ENCODE data around the gene GLYR1. TPM values are rescaled to one million over a fixed set of nuclear protein-coding genes. Genes with fewer than 3 reads are reported as not detected.

The GLYR1 gene
- total RNA-seq, 4 donors from 2014 or later: 38.8 to 64.7 (median 41.5) TPM

- no peak for TF ChIP-seq CTCF (IDR thresholded peaks at IDR 0.05; ENCODE audit: low read depth)
Measured at GRCh38 chr16:4840984-4841383, 6.1 kb downstream of the GLYR1 start.

DNA sequence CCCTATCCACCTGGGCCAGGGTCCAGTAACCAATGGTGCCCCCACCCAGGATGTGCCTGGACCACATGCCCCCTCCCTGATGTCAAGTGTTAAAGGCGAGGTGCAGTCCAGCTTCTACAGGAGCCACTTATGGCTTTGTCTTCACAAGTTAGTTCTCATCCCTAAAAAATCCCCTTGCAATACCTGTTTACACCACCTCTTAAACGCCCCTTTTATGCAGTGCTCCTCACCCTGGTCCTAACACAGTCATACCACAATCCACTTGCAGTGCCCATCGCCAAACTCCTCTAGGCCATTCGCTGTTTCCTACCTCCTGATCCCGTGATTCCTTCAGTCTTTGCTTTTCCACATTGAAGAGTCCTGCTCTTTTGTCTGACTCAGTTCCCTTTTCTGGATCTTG lies 7.1 kb downstream of the GLYR1 start:
- TF ChIP-seq CTCF (IDR thresholded peaks at IDR 0.05; ENCODE audit: low read depth): no peak

GRCh38 chr16:4837733-4838501 lies 9.2 kb downstream of the GLYR1 start:
- TF ChIP-seq CTCF (IDR thresholded peaks at IDR 0.05; ENCODE audit: low read depth): no peak

GRCh38 chr16:4836727-4837126 lies 10.4 kb downstream of the GLYR1 start:
- TF ChIP-seq CTCF (IDR thresholded peaks at IDR 0.05; ENCODE audit: low read depth): no peak

DNA sequence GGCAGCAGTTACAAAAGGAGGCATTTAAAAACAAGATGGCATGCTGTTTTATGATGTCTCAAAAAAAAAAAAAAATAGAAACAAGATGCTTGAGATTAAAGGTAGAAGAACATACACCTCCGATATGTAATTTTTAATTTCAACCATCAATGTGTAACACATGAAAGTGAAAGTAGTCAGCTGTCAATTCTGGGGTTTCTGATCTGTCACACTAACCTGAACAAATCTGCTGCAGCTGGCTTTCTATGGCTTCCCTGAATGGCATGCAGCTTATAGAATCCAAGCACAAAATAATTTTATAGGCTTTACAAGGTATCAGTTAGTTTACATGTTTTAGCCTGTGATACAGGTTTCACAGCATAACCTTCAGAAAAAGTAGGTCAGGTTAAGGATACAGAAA lies 13.5 kb downstream of the GLYR1 start:
- TF ChIP-seq CTCF (IDR thresholded peaks at IDR 0.05; ENCODE audit: low read depth): no peak

GRCh38 chr16:4832698-4833343 lies 14.3 kb downstream of the GLYR1 start:
- no peak for TF ChIP-seq CTCF (IDR thresholded peaks at IDR 0.05; ENCODE audit: low read depth)

DNA sequence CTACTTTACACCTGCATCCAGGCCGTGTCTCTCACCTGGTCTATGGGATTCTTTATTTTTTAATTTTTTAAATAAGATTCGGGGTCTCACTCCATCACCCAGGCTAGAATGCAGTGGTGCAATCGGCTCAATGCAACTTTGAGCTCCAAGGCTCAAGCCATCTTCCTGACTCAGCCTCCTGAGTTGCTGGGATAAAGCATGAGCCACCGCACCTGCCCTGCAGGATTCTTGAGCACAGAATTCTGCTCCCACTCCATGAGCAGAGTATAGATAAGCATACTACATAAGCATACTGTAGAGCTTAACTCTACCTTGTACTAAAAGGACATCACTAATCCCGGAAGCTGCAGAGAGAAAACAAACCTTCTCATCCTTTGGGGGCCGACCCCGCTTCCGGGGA lies 15.5 kb downstream of the GLYR1 start:
- TF ChIP-seq CTCF (IDR thresholded peaks at IDR 0.05; ENCODE audit: low read depth): no peak

All from subcutaneous adipose tissue (tissue), 4 donors.